Measurements from ENCODE around the gene MALRD1.

The MALRD1 gene

DNA sequence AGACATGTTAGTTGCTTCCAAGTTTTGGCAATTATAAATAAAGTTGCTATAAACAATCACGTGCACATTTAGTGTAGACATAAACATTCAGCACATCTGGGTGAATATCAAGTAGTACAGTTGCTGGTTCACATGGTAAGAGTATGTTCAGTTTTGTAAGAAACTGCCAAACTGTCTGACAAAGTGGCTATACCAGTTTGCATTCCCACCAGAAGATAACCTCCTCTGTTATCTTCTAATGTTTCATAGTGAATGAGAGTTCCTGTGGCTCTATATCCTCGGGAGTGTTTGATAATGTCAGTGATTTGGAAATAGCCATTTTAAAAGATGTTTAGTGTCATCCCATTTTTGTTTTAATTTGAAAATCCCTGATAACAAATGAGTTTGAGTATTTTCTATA lies 508.1 kb downstream of the MALRD1 start:
- H3K4me3 ChIP-seq (ENCODE audit: low read depth, low read length): no peak overlapping the region
- in situ Hi-C loops (cut with HindIII; ENCODE audit: low sequenced_read_pairs): no loop called here
- TF ChIP-seq, protein P1, sequence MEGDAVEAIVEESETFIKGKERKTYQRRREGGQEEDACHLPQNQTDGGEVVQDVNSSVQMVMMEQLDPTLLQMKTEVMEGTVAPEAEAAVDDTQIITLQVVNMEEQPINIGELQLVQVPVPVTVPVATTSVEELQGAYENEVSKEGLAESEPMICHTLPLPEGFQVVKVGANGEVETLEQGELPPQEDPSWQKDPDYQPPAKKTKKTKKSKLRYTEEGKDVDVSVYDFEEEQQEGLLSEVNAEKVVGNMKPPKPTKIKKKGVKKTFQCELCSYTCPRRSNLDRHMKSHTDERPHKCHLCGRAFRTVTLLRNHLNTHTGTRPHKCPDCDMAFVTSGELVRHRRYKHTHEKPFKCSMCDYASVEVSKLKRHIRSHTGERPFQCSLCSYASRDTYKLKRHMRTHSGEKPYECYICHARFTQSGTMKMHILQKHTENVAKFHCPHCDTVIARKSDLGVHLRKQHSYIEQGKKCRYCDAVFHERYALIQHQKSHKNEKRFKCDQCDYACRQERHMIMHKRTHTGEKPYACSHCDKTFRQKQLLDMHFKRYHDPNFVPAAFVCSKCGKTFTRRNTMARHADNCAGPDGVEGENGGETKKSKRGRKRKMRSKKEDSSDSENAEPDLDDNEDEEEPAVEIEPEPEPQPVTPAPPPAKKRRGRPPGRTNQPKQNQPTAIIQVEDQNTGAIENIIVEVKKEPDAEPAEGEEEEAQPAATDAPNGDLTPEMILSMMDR (IDR thresholded peaks at IDR 0.05; ENCODE audit: low read depth, low read length): no peak
- DNase-seq (ENCODE audit: low read depth, low spot score): no peak

GRCh38 chr10:19561181-19561580 lies 512.6 kb downstream of the MALRD1 start:
- no peak for DNase-seq (ENCODE audit: low read depth, low spot score)
- no peak overlapping the region for H3K4me3 ChIP-seq (ENCODE audit: low read depth, low read length)
- in situ Hi-C loops (cut with HindIII; ENCODE audit: low sequenced_read_pairs): no loop called here
- TF ChIP-seq, protein P1 (IDR thresholded peaks at IDR 0.05; ENCODE audit: low read depth, low read length): no peak

- in situ Hi-C loops (cut with HindIII; ENCODE audit: low sequenced_read_pairs): no loop called here
- TF ChIP-seq, protein P1 (IDR thresholded peaks at IDR 0.05; ENCODE audit: low read depth, low read length): no peak
- no peak for DNase-seq (ENCODE audit: low read depth, low spot score)
- H3K4me3 ChIP-seq (ENCODE audit: low read depth, low read length): no peak overlapping the region
These were observed 515.0 kb downstream of the MALRD1 start for GRCh38 chr10:19563388-19564141.

DNA sequence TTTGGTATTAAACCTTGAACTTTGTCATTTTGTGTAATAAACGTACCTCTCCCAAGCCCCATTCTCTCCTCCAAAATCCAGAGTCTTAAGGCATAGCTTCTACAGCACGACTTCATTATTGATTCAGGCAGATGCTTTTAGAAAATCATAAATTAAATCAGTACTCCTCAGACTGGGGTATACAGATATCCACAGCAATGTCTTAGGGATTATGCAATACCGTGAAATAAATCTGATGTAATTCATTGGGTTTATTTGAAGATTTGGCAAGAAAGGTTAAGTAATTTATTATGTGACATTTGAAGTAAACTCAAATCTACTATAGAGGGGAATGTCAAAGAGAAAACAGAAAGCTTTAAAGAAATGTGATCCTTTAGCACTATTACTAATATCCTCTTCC lies 521.5 kb downstream of the MALRD1 start:
- TF ChIP-seq, protein P1 (IDR thresholded peaks at IDR 0.05; ENCODE audit: low read depth, low read length): no peak
- DNase-seq (ENCODE audit: low read depth, low spot score): no peak
- in situ Hi-C loops (cut with HindIII; ENCODE audit: low sequenced_read_pairs): no loop called here
- no peak overlapping the region for H3K4me3 ChIP-seq (ENCODE audit: low read depth, low read length)

GRCh38 chr10:19570991-19571390 lies 522.4 kb downstream of the MALRD1 start:
- in situ Hi-C loops (cut with HindIII; ENCODE audit: low sequenced_read_pairs): no loop called here
- DNase-seq (ENCODE audit: low read depth, low spot score): no peak
- H3K4me3 ChIP-seq (ENCODE audit: low read depth, low read length): no peak overlapping the region
- TF ChIP-seq, protein P1 (IDR thresholded peaks at IDR 0.05; ENCODE audit: low read depth, low read length): no peak

GRCh38 chr10:19572056-19572455 lies 523.5 kb downstream of the MALRD1 start:
- no peak overlapping the region for H3K4me3 ChIP-seq (ENCODE audit: low read depth, low read length)
- DNase-seq (ENCODE audit: low read depth, low spot score): peak; percentile 2
- in situ Hi-C loops (cut with HindIII; ENCODE audit: low sequenced_read_pairs): no loop called here
- TF ChIP-seq, protein P1 (IDR thresholded peaks at IDR 0.05; ENCODE audit: low read depth, low read length): no peak

All from astrocyte of the spinal cord (primary cell).